GM19324 (cell line): ENCODE data around the gene SETBP1.

Source experiments
- ATAC-seq: cut with Tn5 transposase; IDR thresholded peaks from one replicate; pipeline ENCODE4 v1.9.1; 2021; ENCODE audit warnings: mild to moderate bottlenecking, moderate library complexity; ENCODE audit not compliant: unreplicated experiment, low FRiP score

SETBP1 gene

DNA sequence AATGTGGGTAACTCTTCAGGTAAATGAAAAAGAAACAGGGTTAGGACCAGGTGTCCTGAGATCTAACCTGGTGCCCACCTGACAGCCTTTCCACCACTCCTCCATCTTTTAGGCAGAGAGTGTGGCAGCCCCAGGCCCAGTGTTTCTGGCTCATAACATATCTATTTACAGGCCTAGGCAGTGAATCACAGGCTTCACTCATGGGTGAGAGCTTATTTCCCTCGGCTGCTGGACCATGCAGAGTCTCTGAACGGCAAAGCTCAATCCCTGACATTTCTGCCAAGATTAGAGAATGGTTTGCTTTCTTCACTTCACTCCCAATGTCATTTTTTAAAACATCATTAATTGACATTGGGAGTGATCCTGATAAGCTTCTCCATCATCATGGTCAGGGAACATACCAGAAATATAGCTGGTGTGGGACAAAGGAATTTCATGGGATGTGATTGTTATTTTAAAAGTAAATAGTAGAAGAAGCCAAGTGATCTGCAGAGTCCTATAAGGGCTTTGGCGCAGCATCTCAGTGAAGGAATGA, 323.9 kb downstream of the SETBP1 start:
- no peak for ATAC-seq

DNA sequence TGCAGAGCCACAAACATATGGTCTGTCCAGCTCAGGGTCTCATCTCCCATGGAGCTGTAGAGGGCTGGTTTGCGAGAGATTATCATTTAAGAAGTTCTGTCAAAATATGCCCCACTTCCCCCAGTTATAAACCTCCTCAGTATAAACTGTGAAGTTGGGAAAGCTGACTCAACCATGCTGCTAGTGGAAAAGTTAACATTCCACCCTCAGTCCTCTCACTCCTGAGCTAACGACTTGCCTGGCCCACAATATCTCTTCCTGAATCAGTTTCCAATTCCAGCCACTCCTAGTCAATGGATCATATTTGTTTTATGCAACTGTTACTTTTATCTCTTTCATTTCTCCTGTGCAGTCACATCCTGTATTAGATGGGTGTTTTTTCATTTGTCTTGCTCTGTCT, 326.2 kb downstream of the SETBP1 start:
- no peak for ATAC-seq

- no peak for ATAC-seq
These were observed 326.8 kb downstream of the SETBP1 start for GRCh38 chr18:45007531-45007930.

- ATAC-seq: no peak
These were observed 328.2 kb downstream of the SETBP1 start for GRCh38 chr18:45008694-45009413.

DNA sequence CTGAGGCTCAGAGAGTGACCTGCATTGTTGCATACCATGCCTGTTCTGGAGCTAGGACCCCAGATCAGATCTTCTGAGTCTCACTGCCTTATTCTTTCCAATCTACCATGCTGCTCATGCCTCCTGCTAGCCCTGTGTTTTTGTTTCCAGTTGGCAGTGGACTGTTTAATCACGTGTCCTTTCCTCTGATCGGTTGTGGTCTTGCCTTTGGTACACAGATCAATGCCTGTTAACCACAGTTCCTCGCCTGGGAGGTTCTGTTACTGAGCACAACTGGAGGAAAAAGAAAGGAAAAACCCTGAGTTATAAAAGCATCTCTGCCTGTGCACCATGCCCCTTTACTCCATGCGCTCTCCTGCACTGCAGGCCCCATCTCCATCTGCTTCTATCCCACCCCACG, 329.1 kb downstream of the SETBP1 start:
- no peak for ATAC-seq

DNA sequence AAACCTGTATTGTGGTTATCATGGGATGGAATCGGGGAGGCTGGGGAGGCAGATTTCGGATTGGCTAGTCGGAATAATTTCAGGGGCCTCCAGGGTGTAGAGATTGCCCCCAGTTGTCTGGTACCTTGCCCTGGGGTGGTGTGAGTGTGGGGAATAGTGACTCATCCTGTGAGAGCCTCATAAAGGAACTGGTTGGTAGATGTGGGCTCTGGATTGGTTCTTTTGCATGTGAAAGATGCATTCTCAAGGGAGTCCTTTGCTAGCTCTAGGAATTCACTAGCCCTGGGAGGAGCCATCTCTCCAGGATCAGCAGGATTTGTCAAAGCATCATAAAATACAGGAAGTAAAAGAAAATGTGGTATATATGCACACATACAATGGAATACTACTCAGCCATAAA, 331.6 kb downstream of the SETBP1 start:
- ATAC-seq: no peak

GRCh38 chr18:45014047-45014501, 333.4 kb downstream of the SETBP1 start:
- ATAC-seq: no peak

DNA sequence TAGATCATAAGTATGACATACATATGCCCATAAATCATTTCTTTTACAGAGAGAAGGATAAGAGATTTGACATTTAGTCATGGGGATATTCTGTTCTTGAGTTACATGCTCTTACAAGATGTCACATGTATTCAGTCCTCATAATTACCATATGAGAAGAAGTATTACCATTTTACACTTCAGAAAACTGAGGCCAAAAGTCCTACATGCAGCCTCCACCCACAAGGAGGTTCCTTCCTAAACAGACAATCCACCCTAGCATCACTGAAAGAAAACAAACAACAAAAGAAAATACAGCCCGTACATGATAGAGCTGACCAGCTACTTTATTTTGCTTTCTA, 335.1 kb downstream of the SETBP1 start:
- ATAC-seq: no peak

GRCh38 chr18:45019469-45019868, 338.8 kb downstream of the SETBP1 start:
- no peak for ATAC-seq

- ATAC-seq: no peak
These were observed 342.8 kb downstream of the SETBP1 start for GRCh38 chr18:45023519-45023918.

DNA sequence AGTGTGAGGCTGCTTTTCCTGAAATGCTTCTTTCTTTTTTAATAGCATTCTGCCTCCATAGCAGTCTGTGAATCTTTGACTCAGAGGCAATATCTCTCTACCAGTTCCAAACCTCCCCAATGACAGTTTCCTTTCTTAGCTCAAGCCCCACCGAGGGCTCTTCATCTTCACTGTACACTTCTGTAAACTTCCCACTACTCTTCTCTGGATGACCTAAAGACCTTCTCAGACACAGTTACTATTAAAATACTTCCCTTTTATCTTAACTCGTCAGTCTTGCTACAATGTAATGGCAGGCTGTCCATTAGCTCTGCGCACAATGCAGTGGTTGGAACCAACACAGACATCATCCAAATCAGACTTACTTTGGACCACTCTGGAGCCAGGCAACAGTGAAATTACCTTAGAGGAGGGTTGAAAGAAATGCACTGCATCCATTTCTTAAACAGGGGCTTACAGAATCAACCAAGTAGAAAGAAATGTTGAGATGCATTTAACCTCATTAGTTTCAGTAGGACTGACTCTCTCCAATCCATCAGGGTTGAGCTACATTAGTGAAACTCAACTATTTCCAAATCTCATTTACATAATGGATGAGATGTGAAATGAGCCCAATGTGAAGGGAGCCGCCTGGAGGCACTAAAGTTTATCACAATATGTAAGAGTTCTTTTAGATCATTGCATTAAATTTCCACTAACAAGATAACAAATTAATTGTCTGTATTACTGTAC, 343.8 kb downstream of the SETBP1 start:
- ATAC-seq: no peak

- ATAC-seq: no peak
These were observed 344.4 kb downstream of the SETBP1 start for GRCh38 chr18:45025089-45025450.

DNA sequence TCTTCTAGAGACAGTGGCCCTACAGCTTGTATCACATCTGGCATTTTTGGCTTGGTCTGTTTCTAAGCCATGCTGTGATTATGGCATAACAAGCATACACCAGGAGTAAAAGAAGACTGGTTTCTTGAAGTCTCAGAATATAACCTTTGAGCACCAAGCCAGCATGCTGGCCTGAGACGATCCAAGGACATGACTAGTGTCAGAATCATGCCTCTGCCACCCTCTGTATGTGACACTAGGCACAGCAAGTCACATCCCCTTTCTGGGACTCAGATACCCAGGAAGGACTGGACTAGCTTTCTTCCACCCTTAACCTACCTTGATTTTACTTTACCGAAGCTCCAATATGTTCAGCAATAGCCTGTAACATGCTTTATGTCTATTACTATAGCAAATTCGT, 345.5 kb downstream of the SETBP1 start:
- no peak for ATAC-seq

DNA sequence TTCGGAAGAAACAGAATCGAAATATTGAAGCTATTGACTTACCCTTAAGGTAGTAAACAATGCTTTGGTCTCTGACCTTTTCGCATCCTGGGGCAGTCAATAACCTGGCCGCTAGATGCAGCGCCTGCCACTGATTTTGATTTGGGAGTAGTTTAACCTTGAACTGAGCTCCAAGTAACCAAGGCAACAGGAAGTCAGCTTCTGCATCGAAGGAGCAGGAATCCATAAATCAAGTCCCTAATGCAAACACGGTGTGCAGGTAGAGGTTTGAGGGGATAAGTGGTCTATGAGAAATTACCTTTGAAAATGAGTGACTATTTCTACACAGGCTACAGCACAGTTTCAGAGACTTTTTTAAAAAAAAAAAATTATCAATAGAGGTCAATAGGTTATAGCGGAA, 353.5 kb downstream of the SETBP1 start:
- ATAC-seq: no peak

GRCh38 chr18:45037618-45038017, 356.9 kb downstream of the SETBP1 start:
- ATAC-seq: no peak

DNA sequence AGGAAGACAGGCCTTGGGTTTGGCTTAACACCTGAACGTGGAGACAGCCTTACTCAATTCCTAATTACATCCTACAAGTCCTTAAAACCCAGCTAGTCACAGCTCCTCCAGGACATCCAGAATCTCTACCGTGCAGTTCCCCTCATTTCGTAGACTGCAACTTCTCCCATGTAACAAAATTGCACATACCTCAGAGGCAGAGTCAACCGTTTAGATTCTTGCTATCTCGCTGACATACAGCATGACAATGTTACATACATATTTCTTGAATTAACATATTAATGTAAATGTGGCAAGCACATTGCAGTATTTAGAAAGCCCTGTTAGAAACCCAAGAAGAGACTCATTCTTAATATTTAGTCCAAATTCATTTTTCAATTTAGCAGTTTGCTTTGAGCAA, 358.7 kb downstream of the SETBP1 start:
- no peak for ATAC-seq

DNA sequence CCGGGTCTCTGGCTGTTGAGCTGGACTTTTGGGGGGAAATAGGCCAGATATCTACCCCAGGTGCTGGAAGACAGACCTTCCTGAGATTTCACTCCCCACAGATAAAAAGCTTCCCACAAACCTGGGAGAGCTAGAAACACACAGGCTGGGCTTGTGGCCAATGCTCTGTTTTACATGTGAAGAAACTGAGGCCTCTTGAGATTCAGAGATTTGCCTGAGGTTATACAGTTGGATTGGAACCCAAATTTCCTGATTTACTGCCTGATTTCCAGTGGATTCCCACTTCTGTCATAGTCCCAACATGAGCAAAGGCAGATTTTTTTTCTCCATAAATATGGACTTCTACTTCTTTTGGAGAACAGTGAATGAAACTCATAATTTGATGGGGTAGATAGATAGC, 360.2 kb downstream of the SETBP1 start:
- no peak for ATAC-seq

DNA sequence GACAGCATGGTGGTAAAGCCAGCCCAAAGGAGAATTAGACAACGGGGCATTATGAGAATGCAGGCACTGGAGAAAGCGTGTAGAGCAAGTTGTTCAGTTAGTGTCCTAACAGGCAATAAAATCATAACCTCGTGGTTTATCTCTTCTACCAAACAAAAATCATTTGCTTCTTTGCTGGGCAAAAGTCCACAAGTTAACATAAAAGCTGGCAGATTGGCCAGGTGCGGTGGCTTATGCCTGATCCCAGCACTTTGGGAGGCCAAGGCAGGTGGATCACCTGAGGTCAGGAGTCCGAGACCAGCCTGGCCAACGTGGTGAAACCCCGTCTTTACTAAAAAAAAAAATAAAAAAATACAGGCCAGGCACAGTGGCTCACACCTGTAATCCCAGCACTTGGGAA, 364.1 kb downstream of the SETBP1 start:
- no peak for ATAC-seq

DNA sequence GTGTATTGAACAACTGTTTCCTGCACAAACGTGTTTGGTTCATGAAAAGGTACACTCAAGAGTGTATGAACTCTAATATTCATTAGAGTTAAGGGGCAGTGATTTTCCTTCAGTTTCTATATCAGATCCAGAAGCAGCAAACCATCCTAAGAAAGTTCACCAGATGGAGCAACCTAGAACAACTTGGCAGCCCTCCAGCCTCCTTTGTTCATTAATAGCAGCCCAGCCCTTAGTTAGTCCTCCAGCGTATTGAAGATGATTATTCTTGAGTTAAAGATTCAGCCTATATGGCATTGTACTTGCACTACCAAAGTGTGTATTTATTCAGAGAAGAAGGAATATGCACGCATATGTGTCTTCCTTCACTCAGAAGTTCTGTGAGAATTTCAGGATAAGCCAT, 365.5 kb downstream of the SETBP1 start:
- no peak for ATAC-seq

- ATAC-seq: no peak
These were observed 366.3 kb downstream of the SETBP1 start for GRCh38 chr18:45046961-45047360.

DNA sequence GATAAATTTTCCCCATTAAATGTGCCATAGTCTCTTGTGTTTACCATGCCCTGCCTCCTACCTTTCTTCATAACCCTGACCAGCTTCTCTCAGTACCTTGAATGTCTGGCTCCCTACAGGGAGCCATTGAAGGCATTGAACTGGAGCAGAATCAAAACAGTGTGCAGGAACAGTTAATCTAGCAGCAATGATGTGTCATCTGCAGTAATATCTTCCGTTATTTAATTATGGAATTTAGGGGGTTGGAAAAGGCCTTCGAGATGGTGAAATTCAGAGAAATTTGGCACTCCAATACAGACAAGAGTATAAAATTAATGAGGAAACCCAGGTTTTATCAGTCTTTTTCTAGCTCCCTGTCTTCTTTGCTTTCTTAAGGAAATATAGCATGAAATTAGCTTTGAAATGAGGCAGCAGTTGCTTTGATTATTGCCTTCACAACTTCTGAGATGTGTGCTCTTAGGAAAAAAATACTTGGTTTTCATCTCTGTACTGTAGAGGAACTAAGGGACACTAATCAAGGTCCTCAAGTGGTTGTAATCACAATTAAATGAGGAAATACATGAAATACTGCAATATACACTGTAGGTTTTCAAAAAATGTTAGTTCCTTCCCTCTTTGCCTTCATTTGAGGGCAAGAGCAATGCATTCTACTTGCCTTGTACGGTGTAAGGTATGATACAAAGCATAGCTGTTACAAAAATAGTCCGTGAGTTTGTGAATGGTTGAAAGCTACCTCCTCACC, 369.1 kb downstream of the SETBP1 start:
- no peak for ATAC-seq
